ENCODE results near the gene PRSS50.

PRSS50 gene

DNA sequence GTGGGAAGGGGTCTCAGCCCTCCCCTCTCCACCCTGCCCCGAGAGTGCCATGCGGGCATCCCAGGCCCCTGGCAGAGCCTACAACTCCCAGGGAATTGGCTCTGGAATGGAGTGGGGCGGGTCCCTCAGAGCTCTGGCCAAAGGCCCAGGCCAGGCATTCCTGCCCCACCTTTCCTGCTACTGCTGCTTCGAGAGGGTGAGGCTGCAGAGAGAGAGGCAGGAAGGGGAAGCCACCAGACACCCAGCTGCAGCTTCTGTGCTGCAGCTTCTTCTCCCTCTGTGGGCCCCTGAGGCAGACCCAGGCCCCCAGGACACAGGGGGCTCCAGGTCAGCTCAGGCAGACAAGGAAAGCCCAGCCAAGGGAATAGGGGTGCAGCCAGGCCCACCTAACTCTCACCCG, 26.9 kb downstream of the PRSS50 start:
- DNase-seq, result no peak

DNA sequence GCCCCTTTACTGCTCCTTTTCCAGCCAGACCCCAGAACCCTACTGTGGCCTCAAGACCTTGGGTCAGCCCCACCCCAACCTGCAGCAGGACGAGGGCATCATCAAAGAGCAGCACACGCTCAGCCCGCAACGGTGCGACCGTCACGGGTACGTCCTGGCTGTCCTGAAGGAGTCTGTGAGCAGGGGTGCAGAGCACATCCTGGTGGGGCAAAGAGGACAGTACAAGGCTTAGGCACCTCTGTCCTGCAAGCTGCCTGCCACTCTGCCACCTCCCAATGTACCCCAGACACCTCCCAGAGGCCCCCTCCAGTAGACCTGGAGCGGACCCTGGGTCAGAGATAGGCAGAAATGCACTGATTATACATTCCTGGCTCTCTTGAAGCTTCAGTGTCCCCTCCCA, 32.2 kb downstream of the PRSS50 start:
- DNase-seq, result no peak

DNA sequence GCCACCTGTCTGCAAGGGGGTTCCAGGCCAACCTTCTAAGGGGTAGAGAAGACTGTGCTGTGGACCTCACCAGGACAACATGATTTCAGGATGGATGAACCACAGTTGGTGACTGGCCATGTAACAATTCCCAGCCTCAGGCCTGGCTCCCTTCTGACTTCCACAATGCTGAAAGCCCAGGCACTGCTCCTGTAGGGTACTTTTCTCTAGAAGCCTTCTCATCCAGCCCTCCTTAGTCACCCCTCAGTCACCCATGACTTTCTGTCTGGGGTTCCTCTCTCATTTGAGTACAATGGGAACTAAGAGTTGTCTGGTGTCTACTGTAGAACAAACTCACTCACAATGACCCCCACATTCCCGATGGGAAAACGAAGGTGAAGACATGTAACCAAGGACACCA, 32.8 kb downstream of the PRSS50 start:
- DNase-seq, result no peak

DNA sequence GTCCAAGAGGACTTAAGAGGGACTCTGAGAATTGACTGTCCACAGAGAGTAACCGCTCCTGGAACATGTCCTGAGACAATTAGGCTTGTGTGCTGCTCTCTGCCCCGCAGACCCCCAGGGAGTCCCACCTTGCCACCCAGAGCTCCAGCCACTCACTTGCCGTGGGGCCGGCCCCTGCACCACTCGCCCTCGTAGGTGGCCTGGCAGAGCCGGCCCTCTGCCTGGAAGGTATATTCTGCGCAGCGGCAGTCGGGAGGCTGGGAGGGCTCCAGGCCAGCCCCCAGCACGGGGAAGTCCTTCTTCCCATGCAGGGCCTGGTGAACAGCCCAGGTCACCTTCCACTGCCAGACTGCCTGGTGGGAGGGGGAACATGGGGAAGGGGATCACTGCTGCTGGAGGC, 34.7 kb downstream of the PRSS50 start:
- DNase-seq, result no peak

DNA sequence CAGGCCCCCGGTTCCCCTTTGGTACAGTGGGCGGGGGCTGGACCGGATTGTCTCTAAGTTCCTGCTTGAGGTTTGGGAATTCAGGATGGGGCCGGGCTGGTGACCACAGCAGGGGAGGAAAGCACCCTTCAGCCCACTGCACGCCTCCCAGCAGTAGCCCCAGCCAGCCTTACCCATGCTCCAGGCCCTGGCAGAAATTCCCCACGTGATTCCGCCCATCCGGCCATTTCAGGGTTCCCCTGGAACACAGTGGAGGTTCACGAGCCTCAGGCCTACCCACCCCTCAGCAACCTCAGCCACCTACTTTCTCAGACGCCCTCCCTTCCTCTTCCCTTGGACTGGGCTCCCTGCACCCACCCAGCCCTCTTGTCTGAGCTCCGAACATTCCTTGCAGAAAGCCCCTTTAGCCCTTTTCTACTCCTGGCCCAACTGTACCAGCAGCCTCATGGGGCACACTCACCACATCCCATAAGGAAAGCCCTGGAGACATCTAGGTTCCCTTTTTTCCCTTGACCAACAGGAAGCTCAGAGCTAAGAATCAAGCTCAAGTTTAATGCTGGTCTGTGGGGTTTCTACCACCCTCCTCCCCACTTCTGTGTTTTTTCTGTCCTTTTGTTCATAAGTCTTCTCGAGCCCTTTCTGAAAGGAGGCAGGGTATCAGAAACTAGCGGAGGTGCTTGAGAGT, 35.7 kb downstream of the PRSS50 start:
- DNase-seq, result no peak

DNA sequence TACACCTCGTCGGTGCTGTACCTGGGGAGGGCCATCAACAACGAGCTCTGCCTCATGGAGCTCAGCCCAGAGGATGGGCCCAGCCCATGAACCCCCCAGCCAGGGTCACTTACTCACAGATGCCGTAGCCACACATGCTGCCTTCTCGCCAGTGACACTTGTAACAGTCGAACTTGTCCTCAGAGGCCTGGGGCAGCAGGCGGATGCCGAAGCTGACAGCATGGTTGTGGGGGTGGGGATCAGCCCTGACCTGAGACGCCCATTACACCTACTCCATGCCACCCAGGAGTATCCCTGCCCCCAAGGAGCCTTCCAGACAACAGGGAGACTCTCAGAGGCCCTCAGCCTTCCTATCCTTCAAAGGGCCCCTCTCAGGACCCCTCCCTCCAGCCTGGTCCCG, 36.3 kb downstream of the PRSS50 start:
- no peak for DNase-seq

DNA sequence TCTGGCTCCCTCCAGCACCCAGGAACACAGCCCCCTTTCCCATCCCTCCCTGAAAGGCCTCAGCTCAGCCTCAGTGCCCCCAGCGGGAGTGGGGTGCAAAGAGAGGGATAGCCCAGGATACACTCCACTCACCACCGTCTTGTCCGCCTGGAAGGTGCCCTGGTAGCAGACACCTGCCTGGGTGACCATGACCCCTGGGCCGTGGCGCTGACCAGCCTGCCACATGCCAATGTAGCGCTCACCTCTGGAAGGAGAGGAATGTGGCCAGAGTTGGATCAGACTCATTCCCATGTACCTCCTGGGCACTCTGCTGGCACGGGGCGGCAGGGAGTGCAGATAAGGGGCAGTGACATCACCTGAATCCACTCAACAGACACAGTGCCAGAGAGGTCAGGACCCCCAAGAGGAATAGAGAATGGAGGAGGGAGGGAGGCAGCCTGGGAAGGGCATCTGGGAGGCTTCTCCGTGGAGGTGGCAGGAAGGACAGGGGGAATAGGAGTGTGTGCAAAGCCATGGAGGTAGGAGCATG, 37.3 kb downstream of the PRSS50 start:
- DNase-seq, result no peak

DNA sequence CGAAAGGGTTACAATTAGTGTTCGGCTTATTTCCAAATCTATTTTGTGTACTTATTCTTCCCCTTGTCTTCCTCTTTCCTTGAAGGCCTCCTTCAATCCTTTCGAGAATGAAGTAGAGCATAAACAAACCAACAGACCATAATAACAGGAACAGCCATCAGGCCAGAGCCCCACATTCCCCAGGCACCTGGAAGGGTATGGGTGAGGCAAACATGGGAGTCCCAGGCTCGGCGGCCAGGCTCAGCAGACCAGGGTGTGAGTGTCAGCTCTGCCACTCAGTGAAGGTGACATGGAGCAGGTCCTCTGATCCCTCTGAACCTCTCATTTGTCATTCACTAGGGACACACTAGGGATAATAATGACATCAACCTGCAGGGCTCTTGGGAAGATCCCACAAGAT, 38.0 kb downstream of the PRSS50 start:
- DNase-seq, result no peak

DNA sequence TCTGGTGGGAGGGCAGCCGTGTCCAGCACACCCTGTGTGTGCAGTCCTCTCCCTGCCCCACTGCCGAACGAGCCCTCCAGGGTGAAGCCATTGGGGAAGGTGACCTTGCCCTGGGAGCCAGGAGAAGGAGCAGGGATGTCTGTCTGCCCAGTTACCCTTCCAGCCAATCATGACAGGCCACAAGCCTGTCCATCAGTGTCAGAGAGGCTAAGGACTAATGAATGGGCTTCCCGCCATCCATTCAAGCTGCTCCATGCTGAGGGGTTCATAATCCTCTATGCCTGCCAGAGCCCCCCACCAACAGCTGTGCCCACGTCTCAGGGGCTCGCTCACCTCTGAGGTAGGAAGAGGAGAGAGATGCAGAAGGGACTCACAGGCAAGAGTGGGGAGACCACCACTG, 39.4 kb downstream of the PRSS50 start:
- no peak for DNase-seq

DNA sequence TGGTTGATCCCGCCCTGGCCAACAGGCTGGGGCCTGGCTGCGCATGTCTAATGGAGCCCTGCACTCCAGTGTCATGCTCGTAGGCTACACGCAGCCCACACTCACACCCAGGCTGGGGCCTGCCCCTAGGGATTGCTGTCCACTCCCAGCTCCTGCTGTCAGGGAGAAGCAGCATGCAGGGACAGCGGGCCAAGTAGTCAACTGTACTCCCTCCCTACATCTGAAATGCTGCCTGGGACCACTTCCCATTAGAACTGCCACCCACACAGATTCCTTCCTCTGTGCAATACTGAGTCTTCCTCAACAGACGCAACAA, 40.3 kb downstream of the PRSS50 start:
- no peak for DNase-seq

DNA sequence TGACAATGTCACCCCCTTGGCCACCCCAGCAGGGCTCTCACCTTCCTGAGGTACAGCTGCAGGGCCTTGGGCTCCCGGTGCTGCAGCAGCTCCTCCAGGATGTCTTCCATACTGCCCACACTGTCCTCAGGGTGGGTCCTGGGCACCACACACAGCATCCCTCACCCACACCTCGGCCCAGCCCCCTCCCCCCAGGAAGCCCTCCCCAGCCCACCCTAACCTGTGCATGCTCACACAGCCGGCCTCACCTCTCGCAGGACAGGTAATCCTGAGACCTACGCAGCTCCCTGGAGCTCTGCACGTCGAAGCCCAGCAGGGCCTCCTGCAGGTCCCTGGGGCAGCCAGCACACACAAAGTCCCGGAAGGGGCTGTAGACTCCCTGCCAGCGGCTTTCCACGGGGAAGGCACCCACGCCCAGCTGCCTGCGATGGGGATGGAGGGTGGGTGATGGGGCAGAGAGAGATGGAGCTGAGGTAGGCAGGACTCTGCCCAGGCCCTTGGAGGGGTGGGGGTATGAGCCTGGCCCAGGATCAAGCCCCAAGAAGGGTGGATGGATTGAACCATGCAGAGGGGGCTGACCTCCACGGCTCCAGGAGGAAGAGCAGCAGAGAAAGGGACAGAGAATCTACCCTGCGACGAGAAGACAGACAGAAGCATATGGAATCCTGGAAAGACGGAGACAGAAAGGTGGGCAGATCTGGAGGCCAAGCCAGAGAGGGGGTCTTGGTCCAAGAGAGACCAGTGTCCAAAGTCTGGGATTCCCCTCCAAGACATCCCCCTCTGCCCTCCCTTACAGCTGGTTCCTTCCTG, 40.9 kb downstream of the PRSS50 start:
- no peak for DNase-seq

DNA sequence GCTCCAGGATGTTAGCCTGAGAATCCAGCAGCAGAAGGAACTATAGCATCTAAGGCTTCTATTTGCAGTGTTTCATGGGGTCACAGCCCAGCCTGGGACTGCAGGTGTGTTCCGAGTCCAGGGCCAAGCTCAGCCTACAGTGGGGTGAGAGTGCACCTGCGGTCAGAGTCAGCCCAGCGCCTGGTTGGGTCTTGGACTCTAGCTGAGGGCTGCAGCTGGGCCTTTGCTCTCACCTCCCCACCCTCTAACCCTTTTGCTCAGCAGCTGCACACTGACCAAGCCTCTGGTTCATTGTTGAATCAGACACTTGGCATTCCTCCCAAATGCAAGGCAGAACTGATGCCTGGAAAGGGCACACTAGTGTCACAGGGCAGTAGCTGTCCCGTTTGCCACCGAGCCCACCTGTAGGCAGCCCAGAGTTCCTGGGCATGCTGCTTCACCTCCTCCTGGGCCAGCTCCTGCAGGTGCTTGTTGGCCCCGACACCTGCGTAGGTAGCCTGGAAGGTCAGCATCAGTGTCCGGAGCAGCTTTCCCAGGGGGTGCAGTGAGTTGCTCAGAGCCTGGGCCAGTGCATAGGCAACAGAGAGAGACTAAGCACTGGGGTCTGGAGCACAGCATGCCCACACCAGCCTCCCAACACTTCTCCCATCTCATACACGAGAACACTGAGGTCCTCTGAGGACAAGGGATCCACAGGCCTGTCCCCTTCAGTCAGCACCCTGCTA, 41.7 kb downstream of the PRSS50 start:
- DNase-seq, result no peak

DNA sequence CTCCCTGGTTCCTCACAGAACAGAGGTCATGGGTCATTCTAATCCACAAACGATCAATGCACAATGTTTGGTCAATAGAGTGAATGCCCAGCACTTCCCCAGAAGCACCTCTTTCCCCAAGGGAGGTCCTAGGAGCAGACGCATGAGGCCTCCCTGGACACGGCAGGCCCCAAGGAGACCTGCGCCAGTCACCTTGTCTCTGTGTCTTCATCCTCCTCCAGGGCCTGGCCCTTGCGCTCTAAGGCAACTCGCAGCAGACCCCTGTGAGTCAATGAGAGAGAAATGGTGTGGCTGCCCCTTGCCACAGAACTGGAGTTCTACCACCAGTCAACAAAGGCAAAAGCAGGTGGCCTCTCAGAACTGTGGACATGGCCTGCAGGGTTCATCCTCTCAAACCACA, 42.2 kb downstream of the PRSS50 start:
- DNase-seq, result no peak

DNA sequence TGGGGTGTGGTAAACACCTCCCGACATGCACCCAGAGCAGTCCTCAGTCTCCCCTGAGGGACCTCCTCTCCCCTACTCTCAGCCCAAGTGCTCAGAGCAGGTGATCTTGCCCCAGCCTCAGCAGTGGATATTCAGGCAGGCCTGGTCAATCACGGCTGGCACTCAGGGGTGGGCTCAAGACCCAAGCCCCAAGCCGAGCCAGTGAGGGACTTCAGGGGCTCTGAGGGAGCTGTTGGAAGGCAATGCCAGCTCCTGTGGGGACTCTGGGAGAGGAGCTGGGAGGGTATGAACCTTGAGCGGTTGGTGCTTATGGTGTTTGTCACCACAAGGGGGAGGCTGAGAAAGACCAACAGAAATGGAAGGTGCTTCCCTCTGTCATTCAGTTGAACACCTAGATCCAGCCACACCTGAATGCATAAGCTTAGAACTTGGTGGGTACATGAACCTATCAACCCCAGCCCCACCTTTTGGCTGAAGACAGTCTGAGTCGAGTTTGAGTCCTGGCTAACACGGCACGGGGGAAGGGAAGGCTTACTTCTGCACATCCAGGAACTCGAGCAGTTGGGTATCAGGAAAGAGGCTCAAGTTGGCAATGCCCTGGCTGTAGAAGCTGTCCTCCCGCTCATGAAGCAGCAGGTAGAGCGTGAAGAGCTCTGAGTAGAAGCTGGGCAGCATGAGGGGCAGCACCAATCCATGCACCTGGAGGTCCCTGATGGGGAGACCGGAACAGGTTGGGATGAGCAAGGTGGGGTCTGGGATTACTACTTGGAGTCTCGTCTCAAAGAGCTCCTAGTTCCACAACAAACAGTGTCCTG, 43.4 kb downstream of the PRSS50 start:
- DNase-seq, result no peak

DNA sequence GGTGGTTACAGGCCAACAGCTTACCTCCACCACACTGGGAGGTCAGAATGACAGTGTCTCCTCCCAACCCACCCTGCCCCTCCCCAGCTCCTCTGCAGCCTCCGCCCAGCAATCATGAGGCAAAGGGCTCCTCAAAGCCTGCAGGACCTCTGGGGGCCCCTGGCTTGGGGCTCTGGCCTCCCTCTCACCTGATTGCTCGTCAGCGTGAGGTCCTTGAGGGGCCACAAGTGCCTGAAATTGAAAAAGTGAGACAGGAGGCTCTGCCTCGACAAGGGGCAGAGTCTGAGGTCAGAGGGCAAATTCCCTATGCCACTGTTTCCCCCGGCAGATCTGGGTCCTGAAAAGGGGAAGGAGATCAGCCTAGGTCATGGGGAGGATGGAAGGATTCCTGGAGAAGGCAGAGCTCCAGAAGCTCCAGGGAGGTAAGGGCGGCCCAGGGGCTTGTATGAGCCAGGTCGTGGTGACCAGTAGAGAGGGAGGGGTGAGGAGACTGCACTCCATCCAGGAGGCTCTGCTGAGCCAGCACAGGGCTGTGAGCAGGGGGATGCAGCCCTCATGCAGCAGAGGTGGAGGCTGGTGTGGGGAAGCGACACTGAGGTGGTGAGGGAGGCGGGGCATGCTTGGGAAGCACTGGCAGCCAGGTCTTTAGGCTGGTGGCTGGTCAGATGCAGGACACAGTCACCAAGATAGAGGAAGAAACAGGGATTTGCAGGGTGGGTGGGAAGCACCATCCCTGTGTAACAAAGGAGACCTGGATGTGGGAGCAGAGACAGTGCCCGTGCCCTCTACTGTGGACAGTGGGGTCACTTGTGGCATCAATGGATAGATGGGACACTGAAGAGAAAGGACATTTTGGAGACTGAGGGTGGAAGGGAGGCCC, 44.3 kb downstream of the PRSS50 start:
- DNase-seq, result no peak

DNA sequence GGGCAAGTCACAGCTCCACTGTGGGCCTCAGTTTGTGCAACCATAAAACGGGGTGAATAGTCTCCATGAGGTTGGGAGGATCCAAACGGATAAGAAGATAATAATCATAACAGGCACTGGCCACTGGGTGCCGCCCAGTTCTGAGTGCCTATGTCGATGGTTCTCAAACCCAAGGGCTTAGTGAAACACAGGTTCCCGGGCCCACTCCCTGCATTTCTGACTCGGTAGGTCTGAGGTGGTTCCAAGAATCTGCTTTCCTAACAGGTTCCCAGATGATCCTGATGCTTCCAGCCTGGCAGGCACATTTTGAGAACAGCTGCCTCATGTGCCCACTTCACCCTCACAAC, 45.3 kb downstream of the PRSS50 start:
- no peak for DNase-seq

DNA sequence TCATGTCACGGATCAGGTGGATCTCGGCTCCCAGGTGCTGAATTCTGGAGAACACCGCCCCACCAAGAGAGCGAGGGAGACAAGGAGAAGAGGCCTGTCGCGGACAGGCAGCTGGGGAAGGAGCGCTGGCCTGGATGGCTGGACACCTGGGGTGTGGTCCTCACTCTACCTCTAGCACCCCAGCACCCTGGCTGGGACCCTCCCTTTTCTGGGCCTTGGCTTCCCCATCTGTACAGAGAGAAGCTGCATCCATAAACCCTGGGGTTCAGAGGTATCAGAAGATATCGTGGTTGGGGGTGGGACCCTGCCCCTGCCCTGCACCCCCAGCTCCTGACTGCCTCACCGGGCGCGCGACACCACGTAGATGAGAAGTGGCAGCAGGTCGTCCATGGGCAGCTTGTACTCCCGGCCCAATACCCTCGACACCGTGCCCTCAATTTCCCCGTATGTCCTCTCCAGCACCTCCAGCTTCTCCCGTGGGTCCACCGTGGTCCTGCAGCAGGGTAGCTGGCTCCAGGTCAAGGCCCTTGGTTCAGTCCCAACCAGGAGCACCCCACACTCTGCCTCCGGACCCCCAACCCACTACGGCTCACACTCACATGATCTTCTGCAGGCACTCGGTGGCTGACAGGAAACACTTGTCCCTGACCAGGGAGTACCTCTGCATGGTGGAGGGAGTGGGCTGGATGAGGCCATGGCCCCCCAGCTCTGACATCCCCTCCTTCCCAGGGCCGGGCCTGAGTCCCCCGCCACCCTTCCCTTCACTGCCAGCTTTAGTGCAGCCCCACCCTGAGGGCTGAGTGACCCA, 45.9 kb downstream of the PRSS50 start:
- no peak for DNase-seq

DNA sequence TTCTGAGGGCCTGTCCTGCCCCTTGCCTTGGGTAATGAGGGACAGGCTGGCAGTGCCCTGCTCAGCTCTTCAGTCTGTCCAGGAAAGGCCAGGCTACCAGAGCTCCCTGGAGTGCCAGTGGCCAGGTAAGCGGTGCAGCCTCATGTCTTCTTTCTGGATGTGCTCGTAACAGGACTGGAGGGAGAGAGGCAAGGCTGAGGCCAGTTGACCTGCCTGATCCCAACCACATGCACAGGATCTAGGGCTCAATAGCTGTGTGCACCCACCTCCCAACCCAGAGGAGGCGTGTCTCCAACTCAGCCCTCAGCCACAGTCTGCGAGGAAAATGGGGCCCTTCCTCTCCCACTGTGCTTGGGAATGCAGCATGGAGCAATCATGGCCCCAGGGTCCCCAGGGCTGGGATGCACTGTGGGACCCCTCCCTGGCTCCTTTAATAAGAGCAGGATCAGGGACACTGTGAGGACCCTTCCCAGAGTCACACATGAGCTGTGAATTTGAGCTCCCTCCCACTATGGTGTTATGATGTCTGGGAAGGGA, 46.7 kb downstream of the PRSS50 start:
- no peak for DNase-seq

DNA sequence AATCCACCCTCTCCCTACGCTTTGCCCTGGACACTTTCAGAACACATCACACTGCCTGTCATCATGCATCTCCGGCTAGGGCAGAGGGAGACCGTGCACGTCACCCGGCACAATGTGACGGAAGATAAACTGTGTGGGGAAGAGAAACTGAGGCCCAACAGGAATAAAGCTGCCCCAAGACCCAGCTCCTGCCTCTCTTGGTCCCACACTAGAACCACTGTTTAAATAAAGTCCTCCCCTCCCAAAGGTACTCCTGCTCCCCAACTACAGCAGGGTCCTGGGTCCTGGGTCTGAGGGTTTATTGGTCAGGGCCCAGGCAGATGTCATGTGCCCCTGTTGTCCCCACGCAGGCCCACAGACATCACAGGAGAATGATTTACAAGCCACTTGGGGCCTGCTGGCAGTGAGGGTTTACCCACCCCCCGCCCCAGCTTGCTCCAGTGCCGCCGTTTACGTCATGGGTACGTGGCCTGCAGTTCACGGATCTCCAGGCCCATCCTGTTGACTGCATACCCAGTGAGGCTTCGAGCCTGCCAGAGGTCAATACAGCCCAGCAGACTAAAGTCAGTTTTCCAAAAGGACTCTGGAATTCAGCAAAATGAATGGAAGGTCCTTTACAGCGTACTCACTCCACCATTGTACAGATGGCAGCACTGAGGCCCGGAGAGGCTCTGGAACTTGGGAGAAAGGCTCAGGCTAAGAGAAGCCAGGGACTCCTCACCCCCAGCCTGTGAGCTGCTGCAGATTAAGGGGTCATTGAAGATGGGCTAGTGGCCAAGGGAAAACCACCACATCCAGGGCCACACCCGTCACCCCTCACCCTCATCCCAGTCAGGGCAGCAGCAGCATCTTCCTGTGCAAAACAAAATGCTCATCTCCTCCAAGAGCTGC, 47.4 kb downstream of the PRSS50 start:
- no peak for DNase-seq
